Esophagus squamous epithelium (tissue), 4 donors: ENCODE data around the gene PKHD1.

Source experiments
- CTCF ChIP-seq, 6 experiments: fragments of 450-650 bp in 4 of 6; fragments of 200-600 bp in 2 of 6; sonication (generic) in 2 of 6; IDR thresholded peaks; one replicate each; pipeline ENCODE4 v1.5.1; 2016 to 2019; ENCODE audit warnings: antibody characterized with exemption in 6 of 6, mild to moderate bottlenecking in 4 of 6, moderate library complexity in 4 of 6
- POLR2A ChIP-seq, 4 donors: fragments of 450-650 bp; IDR thresholded peaks; one replicate each; pipeline ENCODE4 v1.6.1; 2017; ENCODE audit warnings: antibody characterized with exemption in 4 of 4, mild to moderate bottlenecking in 4 of 4, moderate library complexity in 3 of 4

- TF ChIP-seq CTCF (IDR thresholded peaks at IDR 0.05) (no peak), POLR2A (IDR thresholded peaks at IDR 0.05) (no peak)
Measured at GRCh38 chr6:52081237-52081636, 6.2 kb downstream of the PKHD1 start.
